Stomach (tissue), 4 donors: ENCODE results near the gene KDM4E.

ENCODE experiments used
- CTCF ChIP-seq, 7 experiments: fragments of 450-650 bp in 4 of 7; fragments of 200-600 bp in 3 of 7; sonication (generic) in 3 of 7; IDR thresholded peaks; one replicate each; pipeline ENCODE4 v1.5.1; 2016 to 2019; ENCODE audit warnings: antibody characterized with exemption in 7 of 7, control low read depth in 2 of 7, mild to moderate bottlenecking in 1 of 7
- EP300 ChIP-seq: sonication (generic); formaldehyde crosslinking; IDR thresholded peaks from one replicate; pipeline ENCODE4 v1.6.1; 2017; ENCODE audit warnings: antibody characterized with exemption
- POLR2A ChIP-seq, 4 donors: fragments of 450-650 bp; IDR thresholded peaks; one replicate each; pipeline ENCODE4 v1.6.1; 2016; ENCODE audit warnings: antibody characterized with exemption in 4 of 4, control low read depth in 2 of 4, mild to moderate bottlenecking in 1 of 4, moderate library complexity in 1 of 4

- TF ChIP-seq CTCF (IDR thresholded peaks at IDR 0.05) (no peak), EP300 (no peak), POLR2A (IDR thresholded peaks at IDR 0.05) (no peak)
These were observed 17.2 kb downstream of the KDM4E start for GRCh38 chr11:95042239-95042638.
